Camera-type eye (tissue), 1 donor: ENCODE data around the gene SLC5A4. TPM values are rescaled to one million over a fixed set of nuclear protein-coding genes. Genes with fewer than 3 reads are reported as not detected.

Source experiments
- total RNA-seq: library from RNA; depleted of rRNA; stranded (reverse); fragments of >200 nt; gene quantifications from one replicate; pipeline ENCODE4 v1.2.3, GENCODE V29; 2014

SLC5A4 gene
- 0.82 TPM for total RNA-seq

GRCh38 chr22:32255217-32255616, at the start of gene SLC5A4:
SLC5A4 (minus strand) TSS chr22:32255347; CDS start chr22:32255329, 18 bp downstream.

GRCh38 chr22:32204856-32205722, 50.1 kb downstream of the SLC5A4 start, which contains the start of gene RFPL2:
RFPL2 (minus strand) TSS chr22:32205073; CDS start chr22:32202451, 2,622 bp downstream.

Other genes starting within 250 kb of the SLC5A4 start
- 0.82 TPM for gene SLC5A1, start 212.1 kb downstream of the SLC5A4 start, total RNA-seq
- gene C22orf42, start 96.0 kb downstream of the SLC5A4 start, total RNA-seq: not detected
- gene RFPL2, start 50.3 kb downstream of the SLC5A4 start, total RNA-seq: not detected
- gene RFPL3, start 102.5 kb upstream of the SLC5A4 start, total RNA-seq: not detected
- 86.5 TPM for gene RTCB, start 156.9 kb upstream of the SLC5A4 start, total RNA-seq
- gene BPIFC, start 209.1 kb upstream of the SLC5A4 start, total RNA-seq: not detected
- gene FBXO7, start 219.5 kb upstream of the SLC5A4 start, total RNA-seq: 97.0 TPM